ENCODE measurements around the gene DSE. TPM values are rescaled to one million over a fixed set of nuclear protein-coding genes. Genes with fewer than 3 reads are reported as not detected.

DSE gene
- polyA plus RNA-seq, 1 experiment, result 109 TPM

- Histone ChIP-seq H3K36me3 (ENCODE audit: control insufficient read depth, insufficient read depth, low read length) (peaks cover 4% of the 10 kb centered on the region; the same call in 1 of the 2 replicates), H3K27me3 (ENCODE audit: control insufficient read depth, insufficient read depth, low read length) (no peaks in the 10 kb centered on the region), H3K4me3 (ENCODE audit: low read depth, low read length) (no peak overlapping the region)
- ChIA-PET CTCF (no interaction called here), POLR2A (no interaction called here)
- no peak for TF ChIP-seq CTCF (IDR thresholded peaks at IDR 0.05; ENCODE audit: insufficient read depth, low read depth, low read length)
- no peak for DNase-seq (ENCODE audit: low read depth)
Observed at GRCh38 chr6:116403205-116403604, 32.5 kb downstream of the DSE start.

GRCh38 chr6:116404696-116405095 lies 33.9 kb downstream of the DSE start:
- Histone ChIP-seq H3K36me3 (ENCODE audit: control insufficient read depth, insufficient read depth, low read length) (no peaks in the 10 kb centered on the region), H3K4me3 (ENCODE audit: low read depth, low read length) (no peak overlapping the region), H3K27me3 (ENCODE audit: control insufficient read depth, insufficient read depth, low read length) (no peaks in the 10 kb centered on the region)
- no peak for TF ChIP-seq CTCF (IDR thresholded peaks at IDR 0.05; ENCODE audit: insufficient read depth, low read depth, low read length)
- CTCF ChIA-PET, result interaction anchor here (1.1 to 2.4 kb wide), 3 partner anchors 15 to 156 kb away, joined by 3 to 12 read pairs (median 3); no protein-coding TSS in a partner anchor
- DNase-seq (ENCODE audit: low read depth), result no peak
- POLR2A ChIA-PET, result no interaction called here

GRCh38 chr6:116405138-116405537 lies 34.4 kb downstream of the DSE start:
- Histone ChIP-seq H3K36me3 (ENCODE audit: control insufficient read depth, insufficient read depth, low read length) (no peaks in the 10 kb centered on the region), H3K27me3 (ENCODE audit: control insufficient read depth, insufficient read depth, low read length) (no peaks in the 10 kb centered on the region), H3K4me3 (ENCODE audit: low read depth, low read length) (no peak overlapping the region)
- CTCF ChIA-PET, result interaction anchor here (1.1 to 2.4 kb wide), 3 partner anchors 15 to 156 kb away, joined by 3 to 12 read pairs (median 3); no protein-coding TSS in a partner anchor
- TF ChIP-seq CTCF (IDR thresholded peaks at IDR 0.05; ENCODE audit: insufficient read depth, low read depth, low read length), result no peak
- DNase-seq (ENCODE audit: low read depth), result peak; percentile 63
- POLR2A ChIA-PET, result no interaction called here

GRCh38 chr6:116405652-116406356 lies 35.1 kb downstream of the DSE start:
- Histone ChIP-seq H3K4me3 (ENCODE audit: low read depth, low read length) (no peak overlapping the region), H3K27me3 (ENCODE audit: control insufficient read depth, insufficient read depth, low read length) (no peaks in the 10 kb centered on the region), H3K36me3 (ENCODE audit: control insufficient read depth, insufficient read depth, low read length) (no peaks in the 10 kb centered on the region)
- TF ChIP-seq CTCF (IDR thresholded peaks at IDR 0.05; ENCODE audit: insufficient read depth, low read depth, low read length), result no peak
- no peak for DNase-seq (ENCODE audit: low read depth)
- POLR2A ChIA-PET, result no interaction called here
- CTCF ChIA-PET, result interaction anchor here (1.3 to 2.4 kb wide), 2 partner anchors 118 to 155 kb away, joined by 3 to 12 read pairs; no protein-coding TSS in a partner anchor

- no peak for DNase-seq (ENCODE audit: low read depth)
- ChIA-PET POLR2A (no interaction called here), CTCF (no interaction called here)
- Histone ChIP-seq H3K4me3 (ENCODE audit: low read depth, low read length) (no peak overlapping the region), H3K36me3 (ENCODE audit: control insufficient read depth, insufficient read depth, low read length) (no peaks in the 10 kb centered on the region), H3K27me3 (ENCODE audit: control insufficient read depth, insufficient read depth, low read length) (no peaks in the 10 kb centered on the region)
- TF ChIP-seq CTCF (IDR thresholded peaks at IDR 0.05; ENCODE audit: insufficient read depth, low read depth, low read length), result no peak
Observed at GRCh38 chr6:116406678-116407345, 36.1 kb downstream of the DSE start.
